HCT116 (cell line): Measurements from ENCODE around the gene AOPEP. TPM values are rescaled to one million over a fixed set of nuclear protein-coding genes. Genes with fewer than 3 reads are reported as not detected.

Source experiments
- ATAC-seq: fragments of 200-7000 bp; cut with Tn5 transposase; 2 replicates; pipeline ENCODE4 v1.9.1; 2020; ENCODE audit warnings: mild to moderate bottlenecking, moderate library complexity
- BruUV-seq: library from RNA; stranded (reverse); fragments of 400-500 nt; replicated peaks from 2 replicates; lab custom pipeline; 2021; lab: Mats Ljungman, UMichigan
- CTCF ChIA-PET: fragments of 300-600 bp; sonication (Branson Sonifier 250); formaldehyde crosslinking; loops from one replicate; lab custom pipeline; 2021; ENCODE audit warnings: antibody characterized with exemption; lab: Charles Lee
- POLR2A ChIA-PET: fragments of 300-600, 350-600 bp; sonication (Branson Sonifier 250); formaldehyde crosslinking; loops from one replicate; lab custom pipeline; 2021; ENCODE audit warnings: antibody characterized with exemption; lab: Charles Lee
- RAD21 ChIA-PET, 2 experiments: fragments of 300-600 bp; sonication (Branson Sonifier 250); formaldehyde crosslinking; loops; one replicate each; lab custom pipeline; 2023; ENCODE audit warnings: low total read pairs in 2 of 2; ENCODE audit not compliant: uncharacterized antibody in 2 of 2, unreplicated experiment in 2 of 2, low non-redundant PET in 1 of 2; lab: Charles Lee
- DNase-seq: peaks from one replicate; pipeline ENCODE4 v3.0.0-alpha.2; 2010; ENCODE audit warnings: low read depth, low spot score
- H2AFZ ChIP-seq: fragments of 200-600 bp; shearing (Covaris generic), sonication (generic); 2 replicates; pipeline ENCODE4 v1.6.1; 2017; ENCODE audit warnings: low read depth, mixed run types, mixed read lengths, antibody characterized with exemption, low read length; ENCODE audit not compliant: poor library complexity, severe bottlenecking
- H3K27ac ChIP-seq: 2 replicates; pipeline ENCODE4 v1.5.1; 2012; ENCODE audit warnings: low read depth, low read length
- H3K27me3 ChIP-seq: fragments of 200-600 bp; sonication (generic); 2 replicates; pipeline ENCODE4 v1.6.1; 2016; ENCODE audit warnings: mixed run types, low read length, mixed read lengths; ENCODE audit not compliant: insufficient read depth
- H3K36me3 ChIP-seq, 2 experiments: fragments of 200-500 bp in 1 of 2; fragments of 200-600 bp in 1 of 2; sonication (Bioruptor generic) in 1 of 2; sonication (generic) in 1 of 2; 2 replicates each; pipeline versions ENCODE4 v1.5.1 to v1.6.1; 2014 to 2016; ENCODE audit warnings: low read length in 2 of 2, inconsistent platforms in 1 of 2, mixed read lengths in 1 of 2, mixed run types in 1 of 2; ENCODE audit not compliant: insufficient read depth in 2 of 2, control insufficient read depth in 1 of 2
- H3K4me1 ChIP-seq, 2 experiments: fragments of 200-600 bp in 1 of 2; sonication (generic) in 1 of 2; 2 replicates each; pipeline versions ENCODE4 v1.5.1 to v1.6.1; 2012 to 2017; ENCODE audit warnings: low read length in 2 of 2, inconsistent platforms in 1 of 2, mild to moderate bottlenecking in 1 of 2, mixed read lengths in 1 of 2, mixed run types in 1 of 2, moderate library complexity in 1 of 2; ENCODE audit not compliant: insufficient read depth in 2 of 2, control insufficient read depth in 1 of 2
- H3K4me2 ChIP-seq: fragments of 200-600 bp; sonication (generic); 2 replicates; pipeline ENCODE4 v1.6.1; 2017; ENCODE audit warnings: mixed run types, low read length, mixed read lengths
- H3K4me3 ChIP-seq, 2 experiments: fragments of 200-600 bp in 1 of 2; sonication (generic) in 1 of 2; replicated peaks in 1 of 2; 2 replicates each; pipeline ENCODE4 v1.5.1; 2011 to 2016; ENCODE audit warnings: low read length in 2 of 2, control low read depth in 1 of 2, low read depth in 1 of 2, mild to moderate bottlenecking in 1 of 2, mixed read lengths in 1 of 2, mixed run types in 1 of 2
- H3K79me2 ChIP-seq: fragments of 200-600 bp; sonication (generic); 2 replicates; pipeline ENCODE4 v1.6.1; 2017; ENCODE audit warnings: mild to moderate bottlenecking, mixed run types, low read length, moderate library complexity, mixed read lengths; ENCODE audit not compliant: insufficient read depth
- H3K9ac ChIP-seq: fragments of 200-600 bp; sonication (generic); 2 replicates; pipeline ENCODE4 v1.6.1; 2016; ENCODE audit warnings: low read length, mixed read lengths
- H3K9me2 ChIP-seq: fragments of 200-600 bp; sonication (generic), shearing (Covaris generic); 2 replicates; pipeline ENCODE4 v1.6.1; 2017; ENCODE audit warnings: mixed run types, mild to moderate bottlenecking, moderate library complexity; ENCODE audit not compliant: insufficient read depth
- H3K9me3 ChIP-seq, 2 experiments: fragments of 200-500 bp in 1 of 2; fragments of 200-600 bp in 1 of 2; sonication (Bioruptor generic) in 1 of 2; sonication (generic) in 1 of 2; 2 replicates each; pipeline ENCODE4 v1.6.1; 2014 to 2017; ENCODE audit warnings: low read length in 2 of 2, mixed read lengths in 2 of 2, inconsistent platforms in 1 of 2, low read depth in 1 of 2, mild to moderate bottlenecking in 1 of 2, mixed run types in 1 of 2, moderate library complexity in 1 of 2; ENCODE audit not compliant: control insufficient read depth in 1 of 2, insufficient read depth in 1 of 2
- H4K20me1 ChIP-seq: fragments of 200-600 bp; sonication (generic), shearing (Covaris generic); 2 replicates; pipeline ENCODE4 v1.6.1; 2017; ENCODE audit warnings: mixed run types, mild to moderate bottlenecking, moderate library complexity; ENCODE audit not compliant: insufficient read depth
- CBX3 ChIP-seq: IDR thresholded peaks from 2 replicates; pipeline ENCODE4 v1.6.1; 2012; ENCODE audit warnings: low read depth
- CEBPB ChIP-seq: IDR thresholded peaks from 2 replicates; pipeline ENCODE4 v1.6.1; 2012; ENCODE audit warnings: low read depth
- EGR1 ChIP-seq: IDR thresholded peaks from 2 replicates; pipeline ENCODE4 v1.6.1; 2012; ENCODE audit warnings: low read depth
- EZH2 ChIP-seq: fragments of 200-600 bp; sonication (generic); IDR thresholded peaks from 2 replicates; pipeline ENCODE4 v1.6.1; 2017; ENCODE audit warnings: antibody characterized with exemption, mixed run types
- POLR2AphosphoS5 ChIP-seq: IDR thresholded peaks from 2 replicates; pipeline ENCODE4 v1.6.1; 2011; ENCODE audit warnings: mild to moderate bottlenecking, low read depth, low read length, moderate library complexity
- SP1 ChIP-seq: IDR thresholded peaks from 2 replicates; pipeline ENCODE4 v1.6.1; 2012; ENCODE audit warnings: low read depth
- SRF ChIP-seq: IDR thresholded peaks from 2 replicates; pipeline ENCODE4 v1.6.1; 2012; ENCODE audit warnings: low read depth
- ZFX ChIP-seq: fragments of 450-650 bp; IDR thresholded peaks from 2 replicates; pipeline ENCODE4 v1.6.1; 2017
- ZNF274 ChIP-seq: fragments of 200-500 bp; sonication (Bioruptor generic); IDR thresholded peaks from 2 replicates; pipeline ENCODE4 v1.6.1; 2014; ENCODE audit warnings: mild to moderate bottlenecking, low read depth, low read length, inconsistent platforms
- intact Hi-C: fragments of 100-400 bp; cut with micrococcal nuclease; formaldehyde crosslinking; loops from 2 replicates; pipeline ENCODE4 v1.10.0; 2022
- total RNA-seq: library from RNA; stranded (reverse); gene quantifications from one replicate; pipeline ENCODE4 v1.2.1, GENCODE V29; 2021; ENCODE audit not compliant: unreplicated experiment
- TF ChIP-seq, protein P1 (sequence below): IDR thresholded peaks from 2 replicates; pipeline ENCODE4 v1.6.1; 2012
- TF ChIP-seq, protein P2 (sequence below), 3 experiments: fragments of 200-600 bp in 1 of 3; sonication (generic) in 1 of 3; IDR thresholded peaks in 2 of 3; conservative IDR thresholded peaks in 1 of 3; 2 replicates each; pipeline ENCODE4 v1.5.1; 2012 to 2017; ENCODE audit warnings: low read depth in 2 of 3, low read length in 2 of 3, antibody characterized with exemption in 1 of 3, borderline replicate concordance in 1 of 3, control low read depth in 1 of 3, mild to moderate bottlenecking in 1 of 3, mixed read lengths in 1 of 3, mixed run types in 1 of 3, moderate library complexity in 1 of 3; ENCODE audit not compliant: insufficient read depth in 1 of 3

AOPEP gene
- total RNA-seq, 1 experiment from 2014 or later = 15.1 TPM

DNA sequence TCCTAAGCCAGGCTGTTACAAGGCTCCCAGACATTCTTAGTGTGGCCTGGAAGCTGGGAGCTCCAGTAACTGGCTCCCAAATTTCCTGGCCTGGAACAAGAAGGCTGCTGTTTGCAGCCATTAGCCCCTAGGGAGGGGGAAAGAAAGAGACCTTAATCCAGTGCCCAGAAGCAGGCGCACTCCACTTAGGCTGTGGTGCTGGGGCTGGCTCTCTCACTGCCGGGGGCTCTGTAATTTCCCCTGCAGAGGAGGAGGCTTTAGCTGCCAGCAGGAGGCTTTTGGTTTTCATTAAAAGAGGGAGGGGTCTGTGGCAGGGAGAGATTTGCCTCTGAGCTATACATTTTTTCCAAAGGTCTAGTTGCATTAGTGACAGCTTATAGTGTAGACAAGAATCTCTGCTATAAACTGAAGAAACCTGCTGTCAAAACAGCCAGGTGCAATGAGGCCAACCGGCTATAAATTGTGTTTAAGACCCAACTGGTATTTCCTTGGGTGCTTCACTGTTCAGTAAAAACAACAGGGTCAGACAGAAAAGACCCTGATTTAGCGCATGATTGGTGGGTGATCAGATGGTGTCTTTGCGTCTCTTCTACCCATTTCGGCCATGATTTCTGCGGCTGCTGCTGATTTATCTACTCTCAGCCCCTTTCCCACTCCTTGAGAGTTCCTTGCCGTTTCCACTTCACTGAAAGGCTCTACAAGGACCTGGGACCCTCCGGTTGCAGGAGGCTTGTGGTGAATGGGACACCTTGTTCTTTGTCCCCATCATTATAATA is 254.6 kb downstream of the AOPEP start:
- no peak overlapping the region for H3K27ac ChIP-seq

More for the DNA sequence above, 254.6 kb downstream of the AOPEP start:
- Histone ChIP-seq H3K9me3 (no peaks in the 10 kb centered on the region), H3K9ac (no peak overlapping the region), H3K27me3 (no peaks in the 10 kb centered on the region), H2AFZ (no peak overlapping the region), H3K79me2 (no peaks in the 10 kb centered on the region), H3K4me3 (no peak overlapping the region), H3K36me3 (no peaks in the 10 kb centered on the region), H3K4me1 (no peaks in the 10 kb centered on the region), H4K20me1 (no peaks in the 10 kb centered on the region), H3K4me2 (no peak overlapping the region), H3K9me2 (no peaks in the 10 kb centered on the region)
- DNase-seq (no peak), ATAC-seq (no peak)
- CTCF ChIA-PET = no interaction called here
- POLR2A ChIA-PET = no interaction called here
- intact Hi-C loops = no loop called here
- no TSS peak for BruUV-seq
- RAD21 ChIA-PET = no interaction called here
- no peak for TF ChIP-seq ZFX
- TF ChIP-seq SRF = no peak
- TF ChIP-seq ZNF274 = no peak
- TF ChIP-seq SP1 = no peak
- TF ChIP-seq POLR2AphosphoS5 = no peak
- TF ChIP-seq EGR1 = no peak
- TF ChIP-seq EZH2 = no peak
- no peak for TF ChIP-seq CBX3
- no peak for TF ChIP-seq CEBPB
- TF ChIP-seq, protein P1, sequence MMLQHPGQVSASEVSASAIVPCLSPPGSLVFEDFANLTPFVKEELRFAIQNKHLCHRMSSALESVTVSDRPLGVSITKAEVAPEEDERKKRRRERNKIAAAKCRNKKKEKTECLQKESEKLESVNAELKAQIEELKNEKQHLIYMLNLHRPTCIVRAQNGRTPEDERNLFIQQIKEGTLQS = no peak
- TF ChIP-seq, protein P2, sequence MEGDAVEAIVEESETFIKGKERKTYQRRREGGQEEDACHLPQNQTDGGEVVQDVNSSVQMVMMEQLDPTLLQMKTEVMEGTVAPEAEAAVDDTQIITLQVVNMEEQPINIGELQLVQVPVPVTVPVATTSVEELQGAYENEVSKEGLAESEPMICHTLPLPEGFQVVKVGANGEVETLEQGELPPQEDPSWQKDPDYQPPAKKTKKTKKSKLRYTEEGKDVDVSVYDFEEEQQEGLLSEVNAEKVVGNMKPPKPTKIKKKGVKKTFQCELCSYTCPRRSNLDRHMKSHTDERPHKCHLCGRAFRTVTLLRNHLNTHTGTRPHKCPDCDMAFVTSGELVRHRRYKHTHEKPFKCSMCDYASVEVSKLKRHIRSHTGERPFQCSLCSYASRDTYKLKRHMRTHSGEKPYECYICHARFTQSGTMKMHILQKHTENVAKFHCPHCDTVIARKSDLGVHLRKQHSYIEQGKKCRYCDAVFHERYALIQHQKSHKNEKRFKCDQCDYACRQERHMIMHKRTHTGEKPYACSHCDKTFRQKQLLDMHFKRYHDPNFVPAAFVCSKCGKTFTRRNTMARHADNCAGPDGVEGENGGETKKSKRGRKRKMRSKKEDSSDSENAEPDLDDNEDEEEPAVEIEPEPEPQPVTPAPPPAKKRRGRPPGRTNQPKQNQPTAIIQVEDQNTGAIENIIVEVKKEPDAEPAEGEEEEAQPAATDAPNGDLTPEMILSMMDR (IDR thresholded peaks at IDR 0.05 in 2 of 3, conservative IDR thresholded peaks at IDR 0.05 in 1 of 3; ENCODE audit: borderline replicate concordance in 1 of 3, insufficient read depth in 1 of 3, low read depth in 2 of 3, low read length in 2 of 3) = no peak
